Stimulated activated CD4-positive, alpha-beta T cell treated with anti-CD3 and anti-CD28 coated beads, Interleukin-1b, Interleukin-23, amount 100 ng/mL, for 1 hour (primary cell): Measurements from ENCODE around the gene PCGF3.
"Not testable (repeated sequence)": the region's sequence is repeated elsewhere in the genome, so short reads cannot be mapped to it uniquely, and the experiment has no call there.

Experiments used
- DNase-seq, 2 donors: peaks; one replicate each; pipeline ENCODE4 v3.0.0-alpha.2; 2020; ENCODE audit warnings: low read depth in 2 of 2

The PCGF3 gene

GRCh38 chr4:740011-740410 is 34.4 kb downstream of the PCGF3 start:
- no peak for DNase-seq

GRCh38 chr4:740656-741282 is 35.1 kb downstream of the PCGF3 start:
- DNase-seq: no peak

GRCh38 chr4:742096-742741 is 36.6 kb downstream of the PCGF3 start:
- no peak for DNase-seq

GRCh38 chr4:742742-743311 is 37.2 kb downstream of the PCGF3 start:
- DNase-seq: peak; percentile 48 to 71

- no peak for DNase-seq
These were observed 38.0 kb downstream of the PCGF3 start for GRCh38 chr4:743463-744211.

GRCh38 chr4:744212-744841 is 38.7 kb downstream of the PCGF3 start:
- DNase-seq: no peak

- no peak for DNase-seq
These were observed 42.0 kb downstream of the PCGF3 start for GRCh38 chr4:747546-748170.

- no peak for DNase-seq
These were observed 42.8 kb downstream of the PCGF3 start for GRCh38 chr4:748461-748860.

- DNase-seq: no peak
These were observed 44.4 kb downstream of the PCGF3 start for GRCh38 chr4:749698-750666.

GRCh38 chr4:751676-752075 is 46.0 kb downstream of the PCGF3 start:
- no peak for DNase-seq

- DNase-seq: no peak
These were observed 46.7 kb downstream of the PCGF3 start for GRCh38 chr4:752196-752861.

GRCh38 chr4:753186-753585 is 47.6 kb downstream of the PCGF3 start:
- not testable (repeated sequence) for DNase-seq

- DNase-seq: no peak
These were observed 48.8 kb downstream of the PCGF3 start for GRCh38 chr4:754221-755120.

GRCh38 chr4:757111-757510 is 51.5 kb downstream of the PCGF3 start:
- no peak for DNase-seq

- DNase-seq: not testable (repeated sequence)
These were observed 54.2 kb downstream of the PCGF3 start for GRCh38 chr4:759810-760209.

- no peak for DNase-seq
These were observed 55.0 kb downstream of the PCGF3 start for GRCh38 chr4:760616-761015.

GRCh38 chr4:761086-761485 is 55.5 kb downstream of the PCGF3 start:
- no peak for DNase-seq

- no peak for DNase-seq
These were observed 56.1 kb downstream of the PCGF3 start for GRCh38 chr4:761739-762138.
